GM12878 (cell line): Measurements from ENCODE around the gene VAV2. TPM values are rescaled to one million over a fixed set of nuclear protein-coding genes. Genes with fewer than 3 reads are reported as not detected.

ENCODE experiments used
- MTA2 ChIP-seq: fragments of 450-650 bp; IDR thresholded peaks from 2 replicates; pipeline ENCODE4 v1.6.1; 2016; ENCODE audit warnings: low read depth, mild to moderate bottlenecking, moderate library complexity
- polyA plus RNA-seq, 11 experiments: library from polyadenylated mRNA; depleted of rRNA in 4 of 11; unstranded in 6 of 11; stranded (reverse) in 5 of 11; fragments of >200 nt; fragmentation: Nextera tagmentation in 4 of 11; fragmentation: Illumina TruSeq in 1 of 11; extraction: Ambion mirVana in 4 of 11; extraction: Trizol in 1 of 11; gene quantifications; 1 replicate in 1 of 11; 2 replicates in 10 of 11; pipeline versions ENCODE4 v1.2.1 to v1.2.3, GENCODE V29; 2011 to 2016; ENCODE audit warnings: inconsistent platforms in 2 of 11, missing spikeins in 2 of 11, low read depth in 1 of 11
- total RNA-seq, 4 experiments: library from RNA; depleted of rRNA in 3 of 4; stranded (reverse); fragments of >200 nt in 3 of 4; fragmentation: Illumina TruSeq in 1 of 4; extraction: Trizol in 1 of 4; gene quantifications; 2 replicates each; pipeline versions ENCODE4 v1.2.1 to v1.2.3, GENCODE V29; 2013 to 2021
- TF ChIP-seq, protein P1 (sequence below): fragments of 450-650 bp; IDR thresholded peaks from 2 replicates; pipeline ENCODE4 v1.6.1; 2017; ENCODE audit warnings: mild to moderate bottlenecking, moderate library complexity
- TF ChIP-seq, protein P2 (sequence below): fragments of 450-650 bp; IDR thresholded peaks from 2 replicates; pipeline ENCODE4 v1.6.1; 2017; ENCODE audit warnings: borderline replicate concordance
- TF ChIP-seq, protein P3 (sequence below): IDR thresholded peaks from 2 replicates; pipeline ENCODE4 v1.6.1; 2011; ENCODE audit warnings: borderline replicate concordance, low read depth, mild to moderate bottlenecking, moderate library complexity, mixed read lengths, low read length; ENCODE audit not compliant: insufficient read depth; ENCODE audit errors: extremely low read length
- TF ChIP-seq, protein P4 (sequence below): fragments of 450-650 bp; formaldehyde crosslinking; IDR thresholded peaks from 2 replicates; pipeline ENCODE4 v1.4.0; 2020; ENCODE audit warnings: mild to moderate bottlenecking, moderate library complexity

The VAV2 gene
- total and polyA plus RNA-seq, 10 of the 15 experiments (the other 5 are each of a cell fraction or from before 2014, with no cell fraction given), result 0.13 to 43.9 (median 16.9) TPM

DNA sequence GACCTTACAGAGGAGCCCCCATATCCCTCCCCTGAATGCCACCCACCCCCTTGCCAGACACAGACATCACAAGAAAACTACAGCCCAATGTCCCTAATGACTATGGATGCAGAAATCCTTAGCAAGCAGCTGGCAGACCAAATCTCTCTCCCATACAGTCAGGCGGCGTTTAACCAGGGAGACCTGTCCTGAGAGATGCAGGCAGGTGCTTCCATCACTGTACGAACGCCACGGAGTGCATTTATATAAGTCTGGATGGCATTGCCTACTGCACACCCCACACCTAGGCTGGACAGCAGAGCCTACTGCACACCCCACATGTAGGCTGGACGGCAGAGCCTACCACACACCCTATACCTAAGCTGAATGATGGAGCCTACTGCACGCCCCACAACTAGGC, 219.5 kb downstream of the VAV2 start (continued):
- TF ChIP-seq, protein P1, sequence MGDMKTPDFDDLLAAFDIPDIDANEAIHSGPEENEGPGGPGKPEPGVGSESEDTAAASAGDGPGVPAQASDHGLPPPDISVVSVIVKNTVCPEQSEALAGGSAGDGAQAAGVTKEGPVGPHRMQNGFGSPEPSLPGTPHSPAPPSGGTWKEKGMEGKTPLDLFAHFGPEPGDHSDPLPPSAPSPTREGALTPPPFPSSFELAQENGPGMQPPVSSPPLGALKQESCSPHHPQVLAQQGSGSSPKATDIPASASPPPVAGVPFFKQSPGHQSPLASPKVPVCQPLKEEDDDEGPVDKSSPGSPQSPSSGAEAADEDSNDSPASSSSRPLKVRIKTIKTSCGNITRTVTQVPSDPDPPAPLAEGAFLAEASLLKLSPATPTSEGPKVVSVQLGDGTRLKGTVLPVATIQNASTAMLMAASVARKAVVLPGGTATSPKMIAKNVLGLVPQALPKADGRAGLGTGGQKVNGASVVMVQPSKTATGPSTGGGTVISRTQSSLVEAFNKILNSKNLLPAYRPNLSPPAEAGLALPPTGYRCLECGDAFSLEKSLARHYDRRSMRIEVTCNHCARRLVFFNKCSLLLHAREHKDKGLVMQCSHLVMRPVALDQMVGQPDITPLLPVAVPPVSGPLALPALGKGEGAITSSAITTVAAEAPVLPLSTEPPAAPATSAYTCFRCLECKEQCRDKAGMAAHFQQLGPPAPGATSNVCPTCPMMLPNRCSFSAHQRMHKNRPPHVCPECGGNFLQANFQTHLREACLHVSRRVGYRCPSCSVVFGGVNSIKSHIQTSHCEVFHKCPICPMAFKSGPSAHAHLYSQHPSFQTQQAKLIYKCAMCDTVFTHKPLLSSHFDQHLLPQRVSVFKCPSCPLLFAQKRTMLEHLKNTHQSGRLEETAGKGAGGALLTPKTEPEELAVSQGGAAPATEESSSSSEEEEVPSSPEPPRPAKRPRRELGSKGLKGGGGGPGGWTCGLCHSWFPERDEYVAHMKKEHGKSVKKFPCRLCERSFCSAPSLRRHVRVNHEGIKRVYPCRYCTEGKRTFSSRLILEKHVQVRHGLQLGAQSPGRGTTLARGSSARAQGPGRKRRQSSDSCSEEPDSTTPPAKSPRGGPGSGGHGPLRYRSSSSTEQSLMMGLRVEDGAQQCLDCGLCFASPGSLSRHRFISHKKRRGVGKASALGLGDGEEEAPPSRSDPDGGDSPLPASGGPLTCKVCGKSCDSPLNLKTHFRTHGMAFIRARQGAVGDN, result no peak
- TF ChIP-seq, protein P2, sequence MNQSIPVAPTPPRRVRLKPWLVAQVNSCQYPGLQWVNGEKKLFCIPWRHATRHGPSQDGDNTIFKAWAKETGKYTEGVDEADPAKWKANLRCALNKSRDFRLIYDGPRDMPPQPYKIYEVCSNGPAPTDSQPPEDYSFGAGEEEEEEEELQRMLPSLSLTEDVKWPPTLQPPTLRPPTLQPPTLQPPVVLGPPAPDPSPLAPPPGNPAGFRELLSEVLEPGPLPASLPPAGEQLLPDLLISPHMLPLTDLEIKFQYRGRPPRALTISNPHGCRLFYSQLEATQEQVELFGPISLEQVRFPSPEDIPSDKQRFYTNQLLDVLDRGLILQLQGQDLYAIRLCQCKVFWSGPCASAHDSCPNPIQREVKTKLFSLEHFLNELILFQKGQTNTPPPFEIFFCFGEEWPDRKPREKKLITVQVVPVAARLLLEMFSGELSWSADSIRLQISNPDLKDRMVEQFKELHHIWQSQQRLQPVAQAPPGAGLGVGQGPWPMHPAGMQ, result no peak
- TF ChIP-seq, protein P3, sequence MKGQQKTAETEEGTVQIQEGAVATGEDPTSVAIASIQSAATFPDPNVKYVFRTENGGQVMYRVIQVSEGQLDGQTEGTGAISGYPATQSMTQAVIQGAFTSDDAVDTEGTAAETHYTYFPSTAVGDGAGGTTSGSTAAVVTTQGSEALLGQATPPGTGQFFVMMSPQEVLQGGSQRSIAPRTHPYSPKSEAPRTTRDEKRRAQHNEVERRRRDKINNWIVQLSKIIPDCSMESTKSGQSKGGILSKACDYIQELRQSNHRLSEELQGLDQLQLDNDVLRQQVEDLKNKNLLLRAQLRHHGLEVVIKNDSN, result no peak
- no peak for TF ChIP-seq MTA2
- TF ChIP-seq, protein P4, sequence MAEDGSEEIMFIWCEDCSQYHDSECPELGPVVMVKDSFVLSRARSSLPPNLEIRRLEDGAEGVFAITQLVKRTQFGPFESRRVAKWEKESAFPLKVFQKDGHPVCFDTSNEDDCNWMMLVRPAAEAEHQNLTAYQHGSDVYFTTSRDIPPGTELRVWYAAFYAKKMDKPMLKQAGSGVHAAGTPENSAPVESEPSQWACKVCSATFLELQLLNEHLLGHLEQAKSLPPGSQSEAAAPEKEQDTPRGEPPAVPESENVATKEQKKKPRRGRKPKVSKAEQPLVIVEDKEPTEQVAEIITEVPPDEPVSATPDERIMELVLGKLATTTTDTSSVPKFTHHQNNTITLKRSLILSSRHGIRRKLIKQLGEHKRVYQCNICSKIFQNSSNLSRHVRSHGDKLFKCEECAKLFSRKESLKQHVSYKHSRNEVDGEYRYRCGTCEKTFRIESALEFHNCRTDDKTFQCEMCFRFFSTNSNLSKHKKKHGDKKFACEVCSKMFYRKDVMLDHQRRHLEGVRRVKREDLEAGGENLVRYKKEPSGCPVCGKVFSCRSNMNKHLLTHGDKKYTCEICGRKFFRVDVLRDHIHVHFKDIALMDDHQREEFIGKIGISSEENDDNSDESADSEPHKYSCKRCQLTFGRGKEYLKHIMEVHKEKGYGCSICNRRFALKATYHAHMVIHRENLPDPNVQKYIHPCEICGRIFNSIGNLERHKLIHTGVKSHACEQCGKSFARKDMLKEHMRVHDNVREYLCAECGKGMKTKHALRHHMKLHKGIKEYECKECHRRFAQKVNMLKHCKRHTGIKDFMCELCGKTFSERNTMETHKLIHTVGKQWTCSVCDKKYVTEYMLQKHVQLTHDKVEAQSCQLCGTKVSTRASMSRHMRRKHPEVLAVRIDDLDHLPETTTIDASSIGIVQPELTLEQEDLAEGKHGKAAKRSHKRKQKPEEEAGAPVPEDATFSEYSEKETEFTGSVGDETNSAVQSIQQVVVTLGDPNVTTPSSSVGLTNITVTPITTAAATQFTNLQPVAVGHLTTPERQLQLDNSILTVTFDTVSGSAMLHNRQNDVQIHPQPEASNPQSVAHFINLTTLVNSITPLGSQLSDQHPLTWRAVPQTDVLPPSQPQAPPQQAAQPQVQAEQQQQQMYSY (CRISPR knock-in tag), result no peak
